Fibroblast of peridontal ligament (primary cell): ENCODE data around the gene ZSCAN20.

Source experiments
- DNase-seq: peaks from one replicate; pipeline ENCODE4 v3.0.0-alpha.2; 2010; ENCODE audit errors: extremely low read depth

The ZSCAN20 gene

GRCh38 chr1:33472269-33472980 is at the start of gene ZSCAN20:
ZSCAN20 (plus strand) TSS chr1:33472645; CDS start chr1:33479289, 6,644 bp downstream.
- DNase-seq = peak; percentile 98

GRCh38 chr1:33424205-33424604 is 48.2 kb upstream of the ZSCAN20 start:
- DNase-seq = peak; percentile 27

- no peak for DNase-seq
These were observed 47.8 kb upstream of the ZSCAN20 start for GRCh38 chr1:33424610-33425009.

- DNase-seq = no peak
These were observed 46.5 kb upstream of the ZSCAN20 start for GRCh38 chr1:33425900-33426299.

GRCh38 chr1:33426916-33427315 is 45.5 kb upstream of the ZSCAN20 start:
- DNase-seq = no peak

- no peak for DNase-seq
These were observed 43.8 kb upstream of the ZSCAN20 start for GRCh38 chr1:33428661-33429060.

- no peak for DNase-seq
These were observed 43.1 kb upstream of the ZSCAN20 start for GRCh38 chr1:33429332-33429731.

GRCh38 chr1:33429856-33430691 is 42.4 kb upstream of the ZSCAN20 start:
- no peak for DNase-seq

GRCh38 chr1:33430692-33431593 is 41.5 kb upstream of the ZSCAN20 start, which contains the start of gene PHC2:
PHC2 (minus strand) TSS chr1:33431095; CDS start chr1:33375539, 55,556 bp downstream.
- peak; percentile 92 for DNase-seq

- DNase-seq = peak; percentile 98
These were observed 38.7 kb upstream of the ZSCAN20 start for GRCh38 chr1:33433509-33434362.

- DNase-seq = no peak
These were observed 38.1 kb upstream of the ZSCAN20 start for GRCh38 chr1:33434363-33434750.

GRCh38 chr1:33435096-33435820 is 37.2 kb upstream of the ZSCAN20 start:
- peak; percentile 60 for DNase-seq

GRCh38 chr1:33436557-33437285 is 35.7 kb upstream of the ZSCAN20 start:
- DNase-seq = no peak

GRCh38 chr1:33438364-33439160 is 33.9 kb upstream of the ZSCAN20 start:
- DNase-seq = no peak

- DNase-seq = no peak
These were observed 32.8 kb upstream of the ZSCAN20 start for GRCh38 chr1:33439662-33440061.

- DNase-seq = no peak
These were observed 31.2 kb upstream of the ZSCAN20 start for GRCh38 chr1:33441088-33441745.

GRCh38 chr1:33442141-33442540 is 30.3 kb upstream of the ZSCAN20 start:
- DNase-seq = no peak

- peak; percentile 47 for DNase-seq
These were observed 29.3 kb upstream of the ZSCAN20 start for GRCh38 chr1:33443080-33443704.
